ENCODE measurements around the gene GOLIM4. TPM values are rescaled to one million over a fixed set of nuclear protein-coding genes. Genes with fewer than 3 reads are reported as not detected.

Gene GOLIM4
- total and polyA plus RNA-seq, 7 donors = 12.3 to 37.4 (median 27.2) TPM

- H3K4me3 ChIP-seq = no peak overlapping the region
- DNase-seq = no peak
- no peaks in the 10 kb centered on the region for H3K27me3 ChIP-seq
- intact Hi-C loops (cut with DNase I) = no loop called here
- peaks cover 0 to 10% (median 2%) of the 10 kb centered on the region in 4 donors for H3K4me1 ChIP-seq
- no peak overlapping the region for H3K27ac ChIP-seq
- TF ChIP-seq EP300 (IDR thresholded peaks at IDR 0.05) = no peak
- TF ChIP-seq CTCF (IDR thresholded peaks at IDR 0.05) = no peak
- TF ChIP-seq POLR2AphosphoS5 (IDR thresholded peaks at IDR 0.05) = no peak
- no peak for TF ChIP-seq POLR2A (IDR thresholded peaks at IDR 0.05)
- no peaks in the 10 kb centered on the region for H3K36me3 ChIP-seq
- WGBS, 2 donors = 77 to 84% methylated on average over 5 of the region's 5 CpGs
- H3K9me3 ChIP-seq = no peaks in the 10 kb centered on the region
Observed at GRCh38 chr3:168080499-168081170, 15.1 kb downstream of the GOLIM4 start.

GRCh38 chr3:168080022-168080421, 15.7 kb downstream of the GOLIM4 start:
- Histone ChIP-seq H3K27ac (no peak overlapping the region), H3K27me3 (no peaks in the 10 kb centered on the region), H3K4me1 (peaks cover 0 to 10% (median 2%) of the 10 kb centered on the region in 4 donors), H3K4me3 (no peak overlapping the region), H3K36me3 (no peaks in the 10 kb centered on the region), H3K9me3 (no peaks in the 10 kb centered on the region)
- 89 to 90% methylated on average over 3 of the region's 3 CpGs for WGBS, 2 donors
- TF ChIP-seq EP300 (IDR thresholded peaks at IDR 0.05) = no peak
- no peak for TF ChIP-seq POLR2AphosphoS5 (IDR thresholded peaks at IDR 0.05)
- no peak for TF ChIP-seq POLR2A (IDR thresholded peaks at IDR 0.05)
- TF ChIP-seq CTCF (IDR thresholded peaks at IDR 0.05) = no peak
- intact Hi-C loops (cut with DNase I) = no loop called here
- DNase-seq = no peak

GRCh38 chr3:168077091-168077490, 18.6 kb downstream of the GOLIM4 start:
- no peak overlapping the region for H3K27ac ChIP-seq
- no peaks in the 10 kb centered on the region for H3K27me3 ChIP-seq
- H3K4me3 ChIP-seq = no peak overlapping the region
- DNase-seq = no peak
- peaks cover 0 to 22% (median 8%) of the 10 kb centered on the region in 4 donors for H3K4me1 ChIP-seq
- WGBS, 2 donors = 79 to 84% methylated on average over 2 of the region's 2 CpGs
- intact Hi-C loops (cut with DNase I) = no loop called here
- H3K36me3 ChIP-seq = no peaks in the 10 kb centered on the region
- H3K9me3 ChIP-seq = no peaks in the 10 kb centered on the region
- TF ChIP-seq POLR2AphosphoS5 (IDR thresholded peaks at IDR 0.05) (no peak), EP300 (IDR thresholded peaks at IDR 0.05) (no peak), CTCF (IDR thresholded peaks at IDR 0.05) (no peak), POLR2A (IDR thresholded peaks at IDR 0.05) (no peak)

- no peaks in the 10 kb centered on the region for H3K27me3 ChIP-seq
- H3K9me3 ChIP-seq = no peaks in the 10 kb centered on the region
- TF ChIP-seq POLR2AphosphoS5 (IDR thresholded peaks at IDR 0.05) = no peak
- TF ChIP-seq POLR2A (IDR thresholded peaks at IDR 0.05) = no peak
- no peak for TF ChIP-seq EP300 (IDR thresholded peaks at IDR 0.05)
- no peak for TF ChIP-seq CTCF (IDR thresholded peaks at IDR 0.05)
- intact Hi-C loops (cut with DNase I) = no loop called here
- 72 to 84% methylated on average over 4 of the region's 4 CpGs for WGBS, 2 donors
- DNase-seq = no peak
- no peak overlapping the region for H3K4me3 ChIP-seq
- H3K36me3 ChIP-seq = no peaks in the 10 kb centered on the region
- H3K27ac ChIP-seq = no peak overlapping the region
- peaks cover 0 to 16% (median 11%) of the 10 kb centered on the region in 4 donors for H3K4me1 ChIP-seq
Observed at GRCh38 chr3:168073842-168074605, 21.7 kb downstream of the GOLIM4 start.
